ENCODE data around the gene BRD7.

Gene BRD7

GRCh38 chr16:50390371-50390771, 21.6 kb upstream of the BRD7 start:
- no peak for DNase-seq (ENCODE audit: extremely low read depth in 1 of 2, low read depth in 1 of 2)

GRCh38 chr16:50389900-50390299, 21.1 kb upstream of the BRD7 start:
- no peak for DNase-seq (ENCODE audit: extremely low read depth in 1 of 2, low read depth in 1 of 2)

GRCh38 chr16:50388496-50388895, 19.7 kb upstream of the BRD7 start:
- no peak for DNase-seq (ENCODE audit: extremely low read depth in 1 of 2, low read depth in 1 of 2)

- DNase-seq (ENCODE audit: extremely low read depth in 1 of 2, low read depth in 1 of 2), result no peak
These were observed 18.0 kb upstream of the BRD7 start for GRCh38 chr16:50386774-50387173.

GRCh38 chr16:50386139-50386538, 17.4 kb upstream of the BRD7 start:
- no peak for DNase-seq (ENCODE audit: extremely low read depth in 1 of 2, low read depth in 1 of 2)

- no peak for DNase-seq (ENCODE audit: extremely low read depth in 1 of 2, low read depth in 1 of 2)
These were observed 15.8 kb upstream of the BRD7 start for GRCh38 chr16:50384500-50385135.

- DNase-seq (ENCODE audit: extremely low read depth in 1 of 2, low read depth in 1 of 2), result no peak
These were observed 13.1 kb upstream of the BRD7 start for GRCh38 chr16:50381679-50382440.

- DNase-seq (ENCODE audit: extremely low read depth in 1 of 2, low read depth in 1 of 2), result no peak
These were observed 9.6 kb upstream of the BRD7 start for GRCh38 chr16:50378417-50378816.

- no peak for DNase-seq (ENCODE audit: extremely low read depth in 1 of 2, low read depth in 1 of 2)
These were observed 8.2 kb upstream of the BRD7 start for GRCh38 chr16:50377001-50377400.

GRCh38 chr16:50373780-50374179, 5.0 kb upstream of the BRD7 start:
- DNase-seq (ENCODE audit: extremely low read depth in 1 of 2, low read depth in 1 of 2), result no peak

- no peak for DNase-seq (ENCODE audit: extremely low read depth in 1 of 2, low read depth in 1 of 2)
These were observed 4.5 kb upstream of the BRD7 start for GRCh38 chr16:50373345-50373701.

GRCh38 chr16:50372611-50373344, 4.0 kb upstream of the BRD7 start:
- no peak for DNase-seq (ENCODE audit: extremely low read depth in 1 of 2, low read depth in 1 of 2)

- no peak for DNase-seq (ENCODE audit: extremely low read depth in 1 of 2, low read depth in 1 of 2)
These were observed 3.3 kb upstream of the BRD7 start for GRCh38 chr16:50371936-50372595.

- no peak for DNase-seq (ENCODE audit: extremely low read depth in 1 of 2, low read depth in 1 of 2)
These were observed 2.4 kb upstream of the BRD7 start for GRCh38 chr16:50371036-50371716.

- DNase-seq (ENCODE audit: extremely low read depth in 1 of 2, low read depth in 1 of 2), result no peak
These were observed 481 bp upstream of the BRD7 start for GRCh38 chr16:50369133-50369804.

GRCh38 chr16:50367777-50368409, 895 bp downstream of the BRD7 start:
- DNase-seq (ENCODE audit: extremely low read depth in 1 of 2, low read depth in 1 of 2), result no peak

GRCh38 chr16:50365791-50366575, 2.8 kb downstream of the BRD7 start:
- DNase-seq (ENCODE audit: extremely low read depth in 1 of 2, low read depth in 1 of 2), result no peak

- DNase-seq (ENCODE audit: extremely low read depth in 1 of 2, low read depth in 1 of 2), result no peak
These were observed 5.1 kb downstream of the BRD7 start for GRCh38 chr16:50363656-50364055.

- no peak for DNase-seq (ENCODE audit: extremely low read depth in 1 of 2, low read depth in 1 of 2)
These were observed 8.0 kb downstream of the BRD7 start for GRCh38 chr16:50360779-50361178.
